ENCODE measurements around the gene MTERF4.

DNA sequence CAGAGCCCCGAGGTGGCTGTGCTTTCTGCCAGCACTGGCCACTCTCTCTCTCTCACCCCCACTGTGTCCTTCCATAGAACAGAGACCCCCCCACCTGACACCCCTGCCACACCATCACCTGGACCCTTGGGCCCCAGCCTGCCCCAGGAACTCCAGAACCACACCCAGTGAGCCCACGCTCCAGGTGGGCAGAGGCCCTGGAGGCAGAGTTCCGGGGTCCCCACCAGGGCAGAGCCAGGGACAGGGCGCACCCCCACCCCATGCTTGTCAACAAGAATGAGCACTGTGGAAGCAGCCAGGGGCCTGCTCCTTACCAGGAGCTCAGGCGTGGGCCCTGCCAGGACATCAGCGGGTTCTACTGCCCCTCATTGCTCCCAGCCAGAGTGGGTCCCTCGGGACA lies 32.6 kb upstream of the MTERF4 start:
- TF ChIP-seq, protein P1, sequence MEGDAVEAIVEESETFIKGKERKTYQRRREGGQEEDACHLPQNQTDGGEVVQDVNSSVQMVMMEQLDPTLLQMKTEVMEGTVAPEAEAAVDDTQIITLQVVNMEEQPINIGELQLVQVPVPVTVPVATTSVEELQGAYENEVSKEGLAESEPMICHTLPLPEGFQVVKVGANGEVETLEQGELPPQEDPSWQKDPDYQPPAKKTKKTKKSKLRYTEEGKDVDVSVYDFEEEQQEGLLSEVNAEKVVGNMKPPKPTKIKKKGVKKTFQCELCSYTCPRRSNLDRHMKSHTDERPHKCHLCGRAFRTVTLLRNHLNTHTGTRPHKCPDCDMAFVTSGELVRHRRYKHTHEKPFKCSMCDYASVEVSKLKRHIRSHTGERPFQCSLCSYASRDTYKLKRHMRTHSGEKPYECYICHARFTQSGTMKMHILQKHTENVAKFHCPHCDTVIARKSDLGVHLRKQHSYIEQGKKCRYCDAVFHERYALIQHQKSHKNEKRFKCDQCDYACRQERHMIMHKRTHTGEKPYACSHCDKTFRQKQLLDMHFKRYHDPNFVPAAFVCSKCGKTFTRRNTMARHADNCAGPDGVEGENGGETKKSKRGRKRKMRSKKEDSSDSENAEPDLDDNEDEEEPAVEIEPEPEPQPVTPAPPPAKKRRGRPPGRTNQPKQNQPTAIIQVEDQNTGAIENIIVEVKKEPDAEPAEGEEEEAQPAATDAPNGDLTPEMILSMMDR (IDR thresholded peaks at IDR 0.05) = no peak
- TF ChIP-seq POLR2AphosphoS5 (IDR thresholded peaks at IDR 0.05) = no peak
- TF ChIP-seq EP300 (IDR thresholded peaks at IDR 0.05) = no peak
- no peak for TF ChIP-seq POLR2A (IDR thresholded peaks at IDR 0.05)
